LNCaP clone FGC (cell line): Measurements from ENCODE around the gene ITPK1.
"Not testable (repeated sequence)": the region's sequence is repeated elsewhere in the genome, so short reads cannot be mapped to it uniquely, and the experiment has no call there.

Experiments
- DNase-seq: peaks from one replicate; pipeline ENCODE4 v3.0.0-alpha.2; 2011; ENCODE audit warnings: low read depth
- H3K4me3 ChIP-seq: 2 replicates; pipeline ENCODE4 v1.5.1; 2011; ENCODE audit warnings: mild to moderate bottlenecking, low read depth, low read length, control low read depth
- TF ChIP-seq, protein P1 (sequence below): IDR thresholded peaks from 2 replicates; pipeline ENCODE4 v1.5.1; 2012; ENCODE audit warnings: mild to moderate bottlenecking; ENCODE audit not compliant: control insufficient read depth, insufficient read depth; ENCODE audit errors: extremely low read depth

ITPK1 gene

DNA sequence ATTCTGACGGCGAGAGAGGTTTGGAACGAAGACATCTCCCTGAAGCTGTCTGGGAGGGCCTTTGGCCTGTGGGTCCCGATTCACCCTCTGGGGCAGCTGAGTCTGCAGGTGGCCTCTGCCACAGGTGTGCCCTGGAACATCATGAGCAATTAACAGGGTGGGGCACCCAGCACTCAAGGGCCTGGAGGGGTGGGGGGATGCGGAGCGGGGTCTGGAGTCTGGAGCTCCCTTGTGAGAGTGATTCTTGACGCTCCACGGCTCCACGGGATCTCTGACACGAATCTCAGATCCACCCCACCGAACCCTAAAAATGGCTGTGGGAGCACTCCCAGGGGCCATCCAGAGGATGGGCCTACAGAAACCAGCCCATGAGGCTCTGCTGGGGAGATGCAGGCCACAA, 8.3 kb downstream of the ITPK1 start:
- TF ChIP-seq, protein P1, sequence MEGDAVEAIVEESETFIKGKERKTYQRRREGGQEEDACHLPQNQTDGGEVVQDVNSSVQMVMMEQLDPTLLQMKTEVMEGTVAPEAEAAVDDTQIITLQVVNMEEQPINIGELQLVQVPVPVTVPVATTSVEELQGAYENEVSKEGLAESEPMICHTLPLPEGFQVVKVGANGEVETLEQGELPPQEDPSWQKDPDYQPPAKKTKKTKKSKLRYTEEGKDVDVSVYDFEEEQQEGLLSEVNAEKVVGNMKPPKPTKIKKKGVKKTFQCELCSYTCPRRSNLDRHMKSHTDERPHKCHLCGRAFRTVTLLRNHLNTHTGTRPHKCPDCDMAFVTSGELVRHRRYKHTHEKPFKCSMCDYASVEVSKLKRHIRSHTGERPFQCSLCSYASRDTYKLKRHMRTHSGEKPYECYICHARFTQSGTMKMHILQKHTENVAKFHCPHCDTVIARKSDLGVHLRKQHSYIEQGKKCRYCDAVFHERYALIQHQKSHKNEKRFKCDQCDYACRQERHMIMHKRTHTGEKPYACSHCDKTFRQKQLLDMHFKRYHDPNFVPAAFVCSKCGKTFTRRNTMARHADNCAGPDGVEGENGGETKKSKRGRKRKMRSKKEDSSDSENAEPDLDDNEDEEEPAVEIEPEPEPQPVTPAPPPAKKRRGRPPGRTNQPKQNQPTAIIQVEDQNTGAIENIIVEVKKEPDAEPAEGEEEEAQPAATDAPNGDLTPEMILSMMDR, result no peak
- no peak for DNase-seq
- no peak overlapping the region for H3K4me3 ChIP-seq

DNA sequence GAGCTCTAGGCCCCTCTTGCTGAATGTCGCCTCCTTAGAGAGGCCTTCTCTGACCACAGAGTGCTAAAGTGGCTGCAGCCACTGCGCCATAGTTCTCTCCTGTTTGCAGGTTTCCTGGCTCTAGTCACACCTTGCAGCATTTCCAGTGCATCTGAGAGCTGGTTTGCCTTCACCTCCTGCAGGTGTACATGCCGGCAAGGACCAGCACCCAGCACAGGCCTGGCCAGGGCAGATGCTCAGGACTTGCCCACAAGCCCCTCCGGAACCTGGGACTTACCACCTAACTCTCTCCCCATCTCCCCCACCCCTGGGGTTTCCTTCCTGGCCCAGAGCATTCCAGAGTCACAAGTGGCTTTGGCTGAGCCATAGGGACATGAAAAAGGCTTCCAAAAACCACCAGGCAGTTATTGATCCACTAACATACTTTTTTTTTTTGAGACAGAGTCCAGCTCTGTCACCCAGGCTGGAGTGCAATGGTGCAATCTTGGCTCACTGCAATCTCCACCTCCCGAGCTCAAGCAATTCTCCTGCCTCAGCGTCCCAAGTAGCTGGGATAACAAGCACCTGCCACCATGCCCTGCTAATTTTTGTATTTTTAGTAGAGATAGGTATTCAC, 9.1 kb downstream of the ITPK1 start:
- no peak overlapping the region for H3K4me3 ChIP-seq
- TF ChIP-seq, protein P1, result no peak
- no peak for DNase-seq

- H3K4me3 ChIP-seq, DNase-seq: not testable (repeated sequence)
Measured at GRCh38 chr14:93105856-93106255, 9.9 kb downstream of the ITPK1 start.

DNA sequence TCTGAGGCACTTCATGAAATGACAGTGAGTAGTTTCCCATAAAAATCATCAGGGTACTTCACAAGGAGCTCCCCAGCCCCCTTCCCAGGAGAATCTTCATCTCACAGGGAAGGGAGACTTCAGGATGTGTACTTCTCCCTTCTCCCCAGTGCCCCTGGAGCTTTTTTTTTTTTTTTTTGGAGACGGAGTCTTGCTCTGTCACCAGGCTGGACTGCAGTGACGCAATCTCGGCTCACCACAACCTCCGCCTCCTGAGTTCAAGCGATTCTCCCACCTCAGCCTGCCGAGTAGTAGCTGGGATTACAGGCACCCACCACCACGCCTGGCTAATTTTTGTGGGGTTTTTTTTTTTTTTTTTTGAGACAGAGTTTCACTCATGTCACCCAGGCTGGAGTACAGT, 10.4 kb downstream of the ITPK1 start:
- no peak for DNase-seq
- TF ChIP-seq, protein P1, result no peak
- H3K4me3 ChIP-seq, result no peak overlapping the region

DNA sequence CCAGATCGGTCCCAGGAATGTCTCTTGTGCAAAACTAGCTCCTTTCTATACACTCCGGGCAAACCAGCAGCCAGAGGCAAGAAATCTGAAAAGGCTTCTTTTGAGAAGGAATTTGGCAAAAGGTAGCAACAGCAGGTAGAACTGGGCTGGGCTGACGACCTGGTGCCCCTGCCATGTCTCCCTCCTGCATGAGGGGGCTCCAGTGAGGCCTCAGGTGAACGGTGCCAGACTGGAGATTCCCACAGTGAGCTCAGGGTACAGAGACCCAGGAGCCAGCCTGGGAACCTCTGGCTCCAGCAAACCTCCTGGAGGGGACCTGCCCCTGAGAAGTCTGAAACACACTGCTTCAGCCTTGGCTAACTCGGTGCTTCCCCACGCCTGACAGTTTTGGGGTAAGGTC, 10.8 kb downstream of the ITPK1 start:
- TF ChIP-seq, protein P1, result no peak
- no peak overlapping the region for H3K4me3 ChIP-seq
- no peak for DNase-seq

GRCh38 chr14:93103392-93104080, 12.2 kb downstream of the ITPK1 start:
- TF ChIP-seq, protein P1, result no peak
- no peak overlapping the region for H3K4me3 ChIP-seq
- no peak for DNase-seq

- DNase-seq, result no peak
- TF ChIP-seq, protein P1, result no peak
- H3K4me3 ChIP-seq, result no peak overlapping the region
Measured at GRCh38 chr14:93102141-93102540, 13.6 kb downstream of the ITPK1 start.
